ENCODE measurements around the gene PLEKHG4B.
"Not testable (repeated sequence)": the region's sequence is repeated elsewhere in the genome, so short reads cannot be mapped to it uniquely, and the experiment has no call there.

Gene PLEKHG4B

GRCh38 chr5:56561-57290, 35.2 kb upstream of the PLEKHG4B start:
- H3K79me1 ChIP-seq (ENCODE audit: low read depth, low read length): peaks cover 6% of the 10 kb centered on the region

GRCh38 chr5:60250-60649, 31.7 kb upstream of the PLEKHG4B start:
- H2BK120ac ChIP-seq (ENCODE audit: low read depth, low read length); H3K18ac ChIP-seq (ENCODE audit: low read length); H3K4ac ChIP-seq (ENCODE audit: low read length); H3K27ac ChIP-seq (replicated peaks; ENCODE audit: low read length); H3K4me2 ChIP-seq (ENCODE audit: insufficient read depth, low read length, poor library complexity, severe bottlenecking); H2BK5ac ChIP-seq (ENCODE audit: low read length); H3K79me1 ChIP-seq (ENCODE audit: low read depth, low read length); H3K9ac ChIP-seq (ENCODE audit: low read depth, low read length, poor library complexity); H2BK12ac ChIP-seq (ENCODE audit: low read length); H3K4me3 ChIP-seq (ENCODE audit: low read length in 2 of 2); H4K8ac ChIP-seq (ENCODE audit: low read depth, low read length); H2BK15ac ChIP-seq (ENCODE audit: low read length); H3K14ac ChIP-seq (ENCODE audit: low read length); H3K27me3 ChIP-seq (ENCODE audit: control insufficient read depth in 3 of 3, insufficient read depth in 3 of 3, low read depth in 1 of 3, low read length in 3 of 3); H3K9me3 ChIP-seq (replicated peaks in 1 of 2; ENCODE audit: control insufficient read depth in 2 of 2, insufficient read depth in 1 of 2, low read depth in 1 of 2, low read length in 2 of 2); H2AK5ac ChIP-seq (ENCODE audit: low read depth, low read length); H3K23ac ChIP-seq (ENCODE audit: low read depth, low read length, poor library complexity); H2AFZ ChIP-seq (ENCODE audit: low read length); H4K91ac ChIP-seq (ENCODE audit: low read depth, low read length, poor library complexity); H3K4me1 ChIP-seq (ENCODE audit: control insufficient read depth in 2 of 2, insufficient read depth in 1 of 2, low read depth in 1 of 2, low read length in 2 of 2); DNase-seq (ENCODE audit: low spot score): not testable (repeated sequence)
- no CpG with 5 or more reads among the region's 1 CpG for WGBS, 2 donors (ENCODE audit: extremely low coverage in 2 of 2, insufficient read length in 2 of 2, insufficient replicate concordance in 1 of 2)
- H3K36me3 ChIP-seq (replicated peaks in 1 of 2; ENCODE audit: control insufficient read depth in 2 of 2, insufficient read depth in 2 of 2, low read length in 2 of 2): peaks cover 0 to 25% of the 10 kb centered on the region in 2 donors

More at GRCh38 chr5:56561-57290, 35.2 kb upstream of the PLEKHG4B start:
- peaks cover 0 to 25% of the 10 kb centered on the region in 2 donors for H3K36me3 ChIP-seq (replicated peaks in 1 of 2; ENCODE audit: control insufficient read depth in 2 of 2, insufficient read depth in 2 of 2, low read length in 2 of 2)
- no peak overlapping the region for H3K4me2 ChIP-seq (ENCODE audit: insufficient read depth, low read length, poor library complexity, severe bottlenecking)
- no CpG with 5 or more reads among the region's 9 CpGs for WGBS, 2 donors (ENCODE audit: extremely low coverage in 2 of 2, insufficient read length in 2 of 2, insufficient replicate concordance in 1 of 2)
- H3K18ac ChIP-seq (ENCODE audit: low read length): no peak overlapping the region
- no peak overlapping the region for H3K4me3 ChIP-seq (ENCODE audit: low read length in 2 of 2)
- no peak overlapping the region for H3K4ac ChIP-seq (ENCODE audit: low read length)
- H2BK120ac ChIP-seq (ENCODE audit: low read depth, low read length): no peak overlapping the region
- H2AK5ac ChIP-seq (ENCODE audit: low read depth, low read length): no peak overlapping the region
- H3K14ac ChIP-seq (ENCODE audit: low read length): no peak overlapping the region
- peak; percentile 79 for DNase-seq (ENCODE audit: low spot score)
- H3K4me1 ChIP-seq (ENCODE audit: control insufficient read depth in 2 of 2, insufficient read depth in 1 of 2, low read depth in 1 of 2, low read length in 2 of 2): peaks cover 12 to 14% of the 10 kb centered on the region in 2 donors
- no peak overlapping the region for H3K23ac ChIP-seq (ENCODE audit: low read depth, low read length, poor library complexity)
- H3K9me3 ChIP-seq (replicated peaks in 1 of 2; ENCODE audit: control insufficient read depth in 2 of 2, insufficient read depth in 1 of 2, low read depth in 1 of 2, low read length in 2 of 2): peaks cover 0 to 5% of the 10 kb centered on the region in 2 donors
- H2BK5ac ChIP-seq (ENCODE audit: low read length): no peak overlapping the region
- no peak overlapping the region for H2BK12ac ChIP-seq (ENCODE audit: low read length)
- peaks cover 0 to 10% (median 9%) of the 10 kb centered on the region in 3 experiments for H3K27me3 ChIP-seq (ENCODE audit: control insufficient read depth in 3 of 3, insufficient read depth in 3 of 3, low read depth in 1 of 3, low read length in 3 of 3)
- H3K27ac ChIP-seq (replicated peaks; ENCODE audit: low read length): no peak overlapping the region
- no peak overlapping the region for H2AFZ ChIP-seq (ENCODE audit: low read length)
- no peak overlapping the region for H2BK15ac ChIP-seq (ENCODE audit: low read length)
- H4K8ac ChIP-seq (ENCODE audit: low read depth, low read length): no peak overlapping the region
- H4K91ac ChIP-seq (ENCODE audit: low read depth, low read length, poor library complexity): no peak overlapping the region
- no peak overlapping the region for H3K9ac ChIP-seq (ENCODE audit: low read depth, low read length, poor library complexity)

GRCh38 chr5:70440-70839, 21.5 kb upstream of the PLEKHG4B start:
- no peak overlapping the region for H3K4me3 ChIP-seq (ENCODE audit: low read length in 2 of 2)
- H3K9me3 ChIP-seq (replicated peaks in 1 of 2; ENCODE audit: control insufficient read depth in 2 of 2, insufficient read depth in 1 of 2, low read depth in 1 of 2, low read length in 2 of 2): peaks cover 0 to 18% of the 10 kb centered on the region in 2 donors
- no peak overlapping the region for H3K4ac ChIP-seq (ENCODE audit: low read length)
- no peak overlapping the region for H3K18ac ChIP-seq (ENCODE audit: low read length)
- no peak overlapping the region for H2AFZ ChIP-seq (ENCODE audit: low read length)
- H2BK15ac ChIP-seq (ENCODE audit: low read length): no peak overlapping the region
- peaks cover 0 to 6% of the 10 kb centered on the region in 2 donors for H3K36me3 ChIP-seq (replicated peaks in 1 of 2; ENCODE audit: control insufficient read depth in 2 of 2, insufficient read depth in 2 of 2, low read length in 2 of 2)
- no peak overlapping the region for H4K8ac ChIP-seq (ENCODE audit: low read depth, low read length)
- no peak for DNase-seq (ENCODE audit: low spot score)
- no peaks in the 10 kb centered on the region for H3K27me3 ChIP-seq (ENCODE audit: control insufficient read depth in 3 of 3, insufficient read depth in 3 of 3, low read depth in 1 of 3, low read length in 3 of 3)
- H3K4me2 ChIP-seq (ENCODE audit: insufficient read depth, low read length, poor library complexity, severe bottlenecking): no peak overlapping the region
- no peak overlapping the region for H3K23ac ChIP-seq (ENCODE audit: low read depth, low read length, poor library complexity)
- no peak overlapping the region for H3K9ac ChIP-seq (ENCODE audit: low read depth, low read length, poor library complexity)
- H3K14ac ChIP-seq (ENCODE audit: low read length): no peak overlapping the region
- H3K79me1 ChIP-seq (ENCODE audit: low read depth, low read length): peaks cover 2% of the 10 kb centered on the region
- no peak overlapping the region for H4K91ac ChIP-seq (ENCODE audit: low read depth, low read length, poor library complexity)
- H2BK12ac ChIP-seq (ENCODE audit: low read length): no peak overlapping the region
- no peak overlapping the region for H2AK5ac ChIP-seq (ENCODE audit: low read depth, low read length)
- no peak overlapping the region for H2BK5ac ChIP-seq (ENCODE audit: low read length)
- peaks cover 1 to 7% of the 10 kb centered on the region in 2 donors for H3K4me1 ChIP-seq (ENCODE audit: control insufficient read depth in 2 of 2, insufficient read depth in 1 of 2, low read depth in 1 of 2, low read length in 2 of 2)
- H2BK120ac ChIP-seq (ENCODE audit: low read depth, low read length): no peak overlapping the region
- H3K27ac ChIP-seq (replicated peaks; ENCODE audit: low read length): no peak overlapping the region
- WGBS, 2 donors (ENCODE audit: extremely low coverage in 2 of 2, insufficient read length in 2 of 2, insufficient replicate concordance in 1 of 2): no CpG with 5 or more reads among the region's 1 CpG

GRCh38 chr5:72316-73180, 19.4 kb upstream of the PLEKHG4B start:
- H4K91ac ChIP-seq (ENCODE audit: low read depth, low read length, poor library complexity); H2BK120ac ChIP-seq (ENCODE audit: low read depth, low read length); H2AFZ ChIP-seq (ENCODE audit: low read length); H3K27ac ChIP-seq (replicated peaks; ENCODE audit: low read length); H3K4me2 ChIP-seq (ENCODE audit: insufficient read depth, low read length, poor library complexity, severe bottlenecking); H2BK5ac ChIP-seq (ENCODE audit: low read length); H3K4ac ChIP-seq (ENCODE audit: low read length); H3K23ac ChIP-seq (ENCODE audit: low read depth, low read length, poor library complexity); H3K79me1 ChIP-seq (ENCODE audit: low read depth, low read length); H4K8ac ChIP-seq (ENCODE audit: low read depth, low read length); H2AK5ac ChIP-seq (ENCODE audit: low read depth, low read length); H2BK12ac ChIP-seq (ENCODE audit: low read length); H3K4me3 ChIP-seq (ENCODE audit: low read length in 2 of 2); H3K9ac ChIP-seq (ENCODE audit: low read depth, low read length, poor library complexity); DNase-seq (ENCODE audit: low spot score); H3K27me3 ChIP-seq (ENCODE audit: control insufficient read depth in 3 of 3, insufficient read depth in 3 of 3, low read depth in 1 of 3, low read length in 3 of 3): not testable (repeated sequence)
- Histone ChIP-seq H3K14ac (ENCODE audit: low read length) (peak overlapping the region; percentile 43), H3K4me1 (ENCODE audit: control insufficient read depth in 2 of 2, insufficient read depth in 1 of 2, low read depth in 1 of 2, low read length in 2 of 2) (peaks cover 22 to 24% of the 10 kb centered on the region in 2 donors), H2BK15ac (ENCODE audit: low read length) (peak overlapping the region; percentile 7), H3K9me3 (replicated peaks in 1 of 2; ENCODE audit: control insufficient read depth in 2 of 2, insufficient read depth in 1 of 2, low read depth in 1 of 2, low read length in 2 of 2) (peaks cover 0 to 13% of the 10 kb centered on the region in 2 donors), H3K18ac (ENCODE audit: low read length) (peak overlapping the region; percentile 31), H3K36me3 (replicated peaks in 1 of 2; ENCODE audit: control insufficient read depth in 2 of 2, insufficient read depth in 2 of 2, low read length in 2 of 2) (peaks cover 0 to 12% of the 10 kb centered on the region in 2 donors)
- no CpG with 5 or more reads among the region's 31 CpGs for WGBS, 2 donors (ENCODE audit: extremely low coverage in 2 of 2, insufficient read length in 2 of 2, insufficient replicate concordance in 1 of 2)

Data from neuronal stem cell (in vitro differentiated cells).